Breast epithelium (tissue), 4 donors: ENCODE measurements around the gene NTHL1. TPM values are rescaled to one million over a fixed set of nuclear protein-coding genes. Genes with fewer than 3 reads are reported as not detected.

Source experiments
- DNase-seq, 2 donors: peaks; one replicate each; pipeline ENCODE4 v3.0.0-alpha.2; 2019; ENCODE audit warnings: low spot score in 2 of 2
- H3K27ac ChIP-seq, 2 donors: fragments of 200-600 bp; sonication (generic) in 1 of 2; one replicate each; pipeline ENCODE4 v1.5.1; 2016 to 2019; ENCODE audit warnings: mild to moderate bottlenecking in 1 of 2
- H3K27me3 ChIP-seq, 2 donors: fragments of 200-600 bp; sonication (generic) in 1 of 2; one replicate each; pipeline versions ENCODE4 v1.5.1 to v1.6.0; 2017 to 2019; ENCODE audit warnings: control low read depth in 1 of 2, mild to moderate bottlenecking in 1 of 2
- H3K36me3 ChIP-seq: fragments of 200-600 bp; one replicate; pipeline ENCODE4 v1.5.1; 2019
- H3K4me1 ChIP-seq, 2 donors: fragments of 200-600 bp; sonication (generic); one replicate each; pipeline ENCODE4 v1.5.1; 2016 to 2019; ENCODE audit warnings: control low read depth in 1 of 2
- H3K4me3 ChIP-seq, 3 donors: fragments of 200-600 bp; sonication (generic); 1 replicate in 2 of 3; 2 replicates in 1 of 3; pipeline ENCODE4 v1.5.1; 2016 to 2019; ENCODE audit warnings: mild to moderate bottlenecking in 3 of 3, moderate library complexity in 2 of 3
- H3K9me3 ChIP-seq, 2 donors: fragments of 200-600 bp; sonication (generic) in 1 of 2; one replicate each; pipeline ENCODE4 v1.5.1; 2016 to 2019; ENCODE audit warnings: control low read depth in 1 of 2
- CTCF ChIP-seq, 3 donors: fragments of 450-650 bp; IDR thresholded peaks; one replicate each; pipeline ENCODE4 v1.5.1; 2016 to 2017; ENCODE audit warnings: antibody characterized with exemption in 3 of 3, mild to moderate bottlenecking in 3 of 3, moderate library complexity in 3 of 3
- POLR2A ChIP-seq: fragments of 450-650 bp; IDR thresholded peaks from one replicate; pipeline ENCODE4 v1.6.1; 2016; ENCODE audit warnings: antibody characterized with exemption, mild to moderate bottlenecking, moderate library complexity
- POLR2AphosphoS5 ChIP-seq, 3 donors: sonication (generic); formaldehyde crosslinking; IDR thresholded peaks; one replicate each; pipeline ENCODE4 v1.6.1; 2017; ENCODE audit warnings: antibody characterized with exemption in 3 of 3
- intact Hi-C: fragments of 100-400 bp; cut with DNase I; formaldehyde crosslinking; loops from one replicate; pipeline ENCODE4 v1.15.1; 2023; ENCODE audit warnings: low total_unique reads
- total RNA-seq, 3 donors: library from RNA; depleted of rRNA; stranded (reverse); fragments of >200 nt; gene quantifications; one replicate each; pipeline ENCODE4 v1.1.0, GENCODE V29; 2016

Gene NTHL1
- total RNA-seq, 3 donors from 2014 or later, result 10.6 to 27.9 (median 16.1) TPM

- no peaks in the 10 kb centered on the region for H3K9me3 ChIP-seq
- H3K27ac ChIP-seq, result peak overlapping the region in 1 of 2 donors; percentile 10
- H3K27me3 ChIP-seq, result no peaks in the 10 kb centered on the region
- no peak for DNase-seq
- TF ChIP-seq POLR2AphosphoS5 (IDR thresholded peaks at IDR 0.05) (no peak), POLR2A (no peak), CTCF (IDR thresholded peaks at IDR 0.05) (no peak)
- H3K4me1 ChIP-seq, result no peaks in the 10 kb centered on the region
- H3K36me3 ChIP-seq, result no peaks in the 10 kb centered on the region
- no peak overlapping the region for H3K4me3 ChIP-seq
- intact Hi-C loops, result no loop called here
Observed at GRCh38 chr16:2054543-2055245, 7.1 kb upstream of the NTHL1 start.

GRCh38 chr16:2053897-2054296 is 6.3 kb upstream of the NTHL1 start:
- Histone ChIP-seq H3K27me3 (no peaks in the 10 kb centered on the region), H3K4me1 (peaks cover 0 to 2% of the 10 kb centered on the region in 2 donors), H3K4me3 (no peak overlapping the region), H3K27ac (no peak overlapping the region), H3K36me3 (no peaks in the 10 kb centered on the region), H3K9me3 (no peaks in the 10 kb centered on the region)
- intact Hi-C loops, result no loop called here
- TF ChIP-seq POLR2AphosphoS5 (IDR thresholded peaks at IDR 0.05), result no peak
- TF ChIP-seq CTCF (IDR thresholded peaks at IDR 0.05), result no peak
- TF ChIP-seq POLR2A, result no peak
- no peak for DNase-seq

GRCh38 chr16:2053211-2053610 is 5.6 kb upstream of the NTHL1 start:
- H3K4me1 ChIP-seq, result peaks cover 3 to 7% of the 10 kb centered on the region in 2 donors
- no peaks in the 10 kb centered on the region for H3K9me3 ChIP-seq
- H3K27me3 ChIP-seq, result no peaks in the 10 kb centered on the region
- no peak overlapping the region for H3K27ac ChIP-seq
- no peak for TF ChIP-seq POLR2AphosphoS5 (IDR thresholded peaks at IDR 0.05)
- TF ChIP-seq POLR2A, result no peak
- TF ChIP-seq CTCF (IDR thresholded peaks at IDR 0.05), result no peak
- no peak for DNase-seq
- intact Hi-C loops, result no loop called here
- no peaks in the 10 kb centered on the region for H3K36me3 ChIP-seq
- no peak overlapping the region for H3K4me3 ChIP-seq

- intact Hi-C loops, result no loop called here
- H3K36me3 ChIP-seq, result no peaks in the 10 kb centered on the region
- peak overlapping the region; percentile 72 to 88 for H3K27ac ChIP-seq
- no peak for DNase-seq
- no peaks in the 10 kb centered on the region for H3K9me3 ChIP-seq
- H3K4me1 ChIP-seq, result peaks cover 13% of the 10 kb centered on the region in 2 donors
- H3K27me3 ChIP-seq, result no peaks in the 10 kb centered on the region
- peak overlapping the region; percentile 90 to 99 (median 93) for H3K4me3 ChIP-seq
- TF ChIP-seq POLR2A, result no peak
- no peak for TF ChIP-seq CTCF (IDR thresholded peaks at IDR 0.05)
- TF ChIP-seq POLR2AphosphoS5 (IDR thresholded peaks at IDR 0.05), result no peak
Observed at GRCh38 chr16:2048116-2048543, 496 bp upstream of the NTHL1 start.

- DNase-seq, result no peak
- Histone ChIP-seq H3K27ac (peak overlapping the region in 1 of 2 donors; percentile 88), H3K9me3 (no peaks in the 10 kb centered on the region), H3K27me3 (no peaks in the 10 kb centered on the region), H3K36me3 (no peaks in the 10 kb centered on the region), H3K4me1 (peaks cover 13% of the 10 kb centered on the region in 2 donors), H3K4me3 (peak overlapping the region; percentile 90 to 99 (median 93))
- TF ChIP-seq POLR2AphosphoS5 (IDR thresholded peaks at IDR 0.05), result no peak
- TF ChIP-seq CTCF (IDR thresholded peaks at IDR 0.05), result no peak
- no peak for TF ChIP-seq POLR2A
- intact Hi-C loops, result no loop called here
Observed at GRCh38 chr16:2046893-2047329, 723 bp downstream of the NTHL1 start.
